ENCODE measurements around the gene GSC2. TPM values are rescaled to one million over a fixed set of nuclear protein-coding genes. Genes with fewer than 3 reads are reported as not detected.

Gene GSC2
- total RNA-seq, 1 experiment from 2014 or later, result not detected

- Histone ChIP-seq H3K9me3 (replicated peaks) (no peaks in the 10 kb centered on the region), H3K4me3 (no peak overlapping the region), H3K36me3 (no peaks in the 10 kb centered on the region), H3K27ac (peak overlapping the region; percentile 36), H3K4me1 (peaks cover 36% of the 10 kb centered on the region), H3K27me3 (no peaks in the 10 kb centered on the region)
- DNase-seq, result peak; percentile 25 to 58
Observed at GRCh38 chr22:19103880-19104821, 45.9 kb downstream of the GSC2 start.

- DNase-seq, result peak; percentile 62 to 77
- no peak overlapping the region for H3K4me3 ChIP-seq
- H3K27me3 ChIP-seq, result no peaks in the 10 kb centered on the region
- peaks cover 16% of the 10 kb centered on the region for H3K4me1 ChIP-seq
- no peaks in the 10 kb centered on the region for H3K9me3 ChIP-seq (replicated peaks)
- peaks cover 4% of the 10 kb centered on the region for H3K36me3 ChIP-seq
- H3K27ac ChIP-seq, result peak overlapping the region; percentile 68
Observed at GRCh38 chr22:19098157-19098556, 51.9 kb downstream of the GSC2 start.

- H3K27ac ChIP-seq, result peak overlapping the region; percentile 68
- no peak overlapping the region for H3K4me3 ChIP-seq
- H3K27me3 ChIP-seq, result no peaks in the 10 kb centered on the region
- peaks cover 4% of the 10 kb centered on the region for H3K36me3 ChIP-seq
- peaks cover 13% of the 10 kb centered on the region for H3K4me1 ChIP-seq
- no peaks in the 10 kb centered on the region for H3K9me3 ChIP-seq (replicated peaks)
- DNase-seq, result no peak
Observed at GRCh38 chr22:19097518-19097917, 52.6 kb downstream of the GSC2 start.

Other genes with a start within 250 kb of the GSC2 start
- 5.4 and 8.2 TPM in 2 replicates for gene DGCR6, start 244.0 kb downstream of the GSC2 start, total RNA-seq (2014; rRNA removed; shearing (Covaris generic))
- 0.13 and 0.18 TPM in 2 replicates for gene PRODH, start 214.0 kb downstream of the GSC2 start, total RNA-seq (2014; rRNA removed; shearing (Covaris generic))
- gene DGCR2, start 27.9 kb downstream of the GSC2 start, total RNA-seq (2014; rRNA removed; shearing (Covaris generic)), result 27.6 and 29.3 TPM in 2 replicates
- gene TSSK2, start 19.0 kb downstream of the GSC2 start, total RNA-seq (2014; rRNA removed; shearing (Covaris generic)), result not detected in 2 replicates
- gene ESS2, start 5.6 kb downstream of the GSC2 start, total RNA-seq (2014; rRNA removed; shearing (Covaris generic)), result 10.4 and 12.0 TPM in 2 replicates
- 34.5 and 38.7 TPM in 2 replicates for gene SLC25A1, start 28.4 kb upstream of the GSC2 start, total RNA-seq (2014; rRNA removed; shearing (Covaris generic))
- 7.1 and 7.5 TPM in 2 replicates for gene CLTCL1, start 141.4 kb upstream of the GSC2 start, total RNA-seq (2014; rRNA removed; shearing (Covaris generic))